Stimulated activated naive CD4-positive, alpha-beta T cell treated with Interleukin-2 at 50 U/mL for 16 hours (primary cell): Measurements from ENCODE around the gene UPF3B.
"Not testable (repeated sequence)": the region's sequence is repeated elsewhere in the genome, so short reads cannot be mapped to it uniquely, and the experiment has no call there.

Experiments
- DNase-seq: peaks from one replicate; lab custom pipeline; 2025; lab: John Stamatoyannopoulos, UW

The UPF3B gene

DNA sequence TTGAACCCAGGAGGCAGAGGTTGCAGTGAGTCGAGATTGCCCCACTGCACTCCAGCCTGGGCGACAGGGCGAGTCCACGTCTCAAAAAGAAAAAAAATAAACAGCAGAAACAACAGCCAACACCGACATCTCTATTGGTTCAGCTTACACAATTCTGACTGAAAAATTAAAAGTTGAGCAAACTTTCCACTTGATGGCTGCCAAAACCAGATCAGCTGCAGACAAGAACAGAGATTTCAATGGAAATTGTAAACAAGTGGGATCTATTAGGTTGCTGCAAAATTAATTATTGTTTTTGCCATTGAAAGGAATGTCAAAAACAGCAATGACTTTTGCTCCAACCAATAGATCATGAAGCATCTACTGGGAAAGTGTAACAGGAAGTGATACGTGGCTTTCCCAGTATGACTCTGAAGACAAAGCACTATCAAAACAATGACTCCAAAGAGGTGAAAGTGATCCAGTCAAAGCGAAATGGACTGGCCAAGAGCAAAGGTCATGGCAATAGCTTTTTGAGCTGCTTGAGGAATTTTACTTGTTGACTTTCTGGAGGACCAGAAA lies 26.3 kb downstream of the UPF3B start:
- DNase-seq, result no peak

DNA sequence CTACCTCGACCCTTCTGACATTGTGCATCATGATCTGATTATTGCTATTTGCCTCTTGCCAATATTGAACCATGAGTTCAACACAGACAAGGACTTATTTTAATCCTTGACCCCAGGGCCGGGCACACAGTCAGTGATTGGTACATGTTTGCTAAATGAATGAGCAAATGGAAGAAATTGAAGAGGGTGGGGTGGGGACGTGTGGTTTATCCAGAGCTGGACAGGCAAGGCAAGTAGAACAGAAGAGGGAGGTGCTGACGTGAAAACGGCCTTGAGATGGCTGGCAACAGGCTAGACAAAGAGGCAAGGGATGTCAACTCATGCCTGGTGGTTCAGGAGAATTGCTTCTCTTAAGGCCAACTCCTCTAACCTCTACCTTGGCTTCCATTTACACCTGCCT lies 28.5 kb downstream of the UPF3B start:
- not testable (repeated sequence) for DNase-seq

GRCh38 chrX:119821703-119822102 lies 31.1 kb downstream of the UPF3B start:
- not testable (repeated sequence) for DNase-seq

DNA sequence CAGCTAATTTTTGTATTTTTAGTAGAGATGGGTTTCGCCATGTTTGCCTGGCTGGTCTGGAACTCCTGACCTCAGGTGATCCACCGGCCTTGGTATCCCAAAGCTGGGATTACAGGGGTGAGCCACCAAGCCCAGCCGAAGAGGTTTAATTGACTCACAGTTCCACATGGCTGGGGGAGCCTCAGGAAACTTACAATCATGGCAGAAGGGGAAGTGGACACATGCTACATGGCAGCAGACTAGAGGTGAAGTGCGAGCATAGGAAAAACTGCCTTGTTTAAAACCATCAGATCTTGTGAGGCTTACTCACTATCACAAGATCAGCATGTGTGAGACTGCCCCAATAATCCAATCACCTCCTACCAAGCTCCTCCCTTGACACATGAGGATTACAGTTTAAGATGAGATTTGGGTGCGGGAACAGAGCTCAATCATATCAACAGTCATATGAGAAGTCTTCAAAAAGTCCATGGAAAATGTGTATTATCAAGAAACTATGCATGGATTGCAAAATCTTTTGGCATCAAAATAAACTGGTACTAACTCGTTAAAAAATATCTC lies 35.6 kb downstream of the UPF3B start:
- DNase-seq, result no peak

DNA sequence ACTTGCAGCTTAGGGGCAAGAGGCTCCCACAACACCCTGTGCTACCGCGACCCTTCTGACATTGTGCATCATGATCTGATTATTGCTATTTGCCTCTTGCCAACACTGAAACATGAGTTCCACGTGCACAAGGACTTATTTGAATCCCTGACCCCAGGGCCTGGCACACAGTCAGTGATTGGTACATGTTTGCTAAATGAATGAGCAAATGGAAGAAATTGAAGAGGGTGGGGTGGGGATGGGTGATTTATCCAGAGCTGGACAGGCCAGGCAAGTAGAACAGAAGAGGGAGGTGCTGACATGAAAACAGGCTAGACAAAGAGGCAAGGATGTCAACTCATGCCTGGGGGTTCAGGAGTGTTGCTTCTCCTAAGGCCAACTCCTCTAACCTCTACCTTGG lies 36.5 kb downstream of the UPF3B start:
- no peak for DNase-seq

- DNase-seq, result no peak
Measured at GRCh38 chrX:119809185-119809666, 43.5 kb downstream of the UPF3B start.

- not testable (repeated sequence) for DNase-seq
Measured at GRCh38 chrX:119808461-119808860, 44.3 kb downstream of the UPF3B start.

GRCh38 chrX:119802546-119802945 lies 50.2 kb downstream of the UPF3B start:
- DNase-seq, result no peak

DNA sequence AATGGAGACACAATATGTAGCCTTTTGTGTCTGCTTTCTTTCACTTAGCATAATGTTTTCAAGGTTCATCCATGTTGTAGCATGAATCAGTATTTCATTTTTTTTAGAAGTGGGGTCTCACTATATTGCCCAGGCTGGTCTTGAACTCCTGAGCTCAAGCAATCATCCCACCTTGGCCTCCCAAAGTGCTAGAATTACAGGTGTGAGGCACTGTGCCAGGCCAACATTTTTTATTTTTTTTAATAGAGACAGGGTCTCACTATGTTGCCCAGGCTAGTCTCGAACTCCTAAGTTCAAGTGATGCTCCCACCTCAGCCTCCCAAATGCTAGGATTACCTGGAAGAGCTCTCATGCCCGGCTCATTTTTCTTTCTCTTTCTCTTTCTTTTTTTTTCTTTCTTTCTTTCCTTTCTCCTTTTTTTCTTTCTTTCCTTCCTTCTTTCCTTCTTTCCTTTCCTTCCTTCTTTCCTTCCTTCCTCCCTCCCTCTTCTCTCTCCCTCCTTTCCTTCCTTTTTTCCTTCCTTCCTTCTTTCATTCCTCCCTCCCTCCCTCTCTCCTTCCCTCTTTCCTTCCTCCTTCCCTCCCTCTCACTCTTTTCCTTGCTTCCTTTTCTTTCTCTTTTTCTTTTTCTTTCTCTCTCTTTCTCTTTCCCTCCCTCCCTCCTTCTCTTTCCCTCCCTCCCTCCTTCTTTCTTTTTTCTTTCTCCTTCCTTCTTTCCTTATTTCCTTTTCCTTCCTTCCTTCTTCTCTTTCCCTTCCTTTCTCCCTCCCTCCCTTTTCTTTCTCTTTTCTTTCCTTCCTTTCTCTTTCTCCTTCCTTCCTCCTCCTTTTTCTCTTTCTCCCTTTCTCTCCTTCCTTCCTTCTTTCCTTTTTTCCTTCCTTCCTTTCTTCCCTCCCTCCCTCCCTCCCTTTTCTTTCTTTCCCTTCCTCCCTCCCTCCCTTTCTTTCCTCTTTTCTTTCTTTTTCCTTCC lies 51.2 kb downstream of the UPF3B start:
- no peak for DNase-seq

DNA sequence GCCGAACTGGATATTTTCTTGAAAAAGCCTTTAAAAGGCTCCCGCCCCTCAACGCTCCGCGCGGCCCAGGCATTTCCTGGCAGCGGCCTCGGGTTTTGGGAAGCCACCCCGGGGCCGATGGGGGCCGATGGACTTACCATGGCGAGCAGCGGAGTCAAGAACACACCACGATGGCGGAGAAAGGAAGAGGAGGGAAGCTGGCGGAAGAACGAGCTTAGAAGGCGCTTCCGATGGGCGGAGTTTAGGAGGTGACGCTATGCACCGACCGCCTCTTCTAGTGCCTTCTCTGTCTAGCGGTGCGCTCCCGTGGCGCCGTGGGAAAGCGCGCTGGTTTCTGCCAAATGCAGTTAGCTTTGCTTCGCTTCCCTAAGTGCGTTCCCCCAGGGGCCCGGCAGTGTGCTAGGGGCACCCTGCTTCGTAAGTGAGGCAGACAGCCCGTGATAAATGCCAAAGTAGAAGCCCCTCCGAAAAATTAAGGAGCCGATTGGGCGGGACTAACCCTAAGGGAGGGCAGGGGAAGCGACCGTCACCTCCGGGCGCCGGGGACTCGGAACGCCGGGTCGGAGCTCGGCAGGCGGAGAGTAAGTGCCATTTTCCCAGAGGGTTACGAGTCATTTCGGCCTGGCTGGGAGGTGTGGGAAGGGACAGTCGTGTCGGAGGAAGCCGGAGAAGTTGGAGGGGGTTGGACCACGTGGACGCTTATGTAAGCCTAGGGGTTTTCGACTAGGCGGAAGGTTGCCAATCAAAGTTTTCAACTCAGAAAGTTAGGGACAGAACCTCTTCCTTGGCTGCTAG lies 61.1 kb downstream of the UPF3B start, which contains the start of gene RPL39:
TSS of gene RPL39 (minus strand) at position 194 of the 795 bp plus-strand sequence. CDS start at position 140, 54 bp downstream.
- DNase-seq, result peak; percentile 80

DNA sequence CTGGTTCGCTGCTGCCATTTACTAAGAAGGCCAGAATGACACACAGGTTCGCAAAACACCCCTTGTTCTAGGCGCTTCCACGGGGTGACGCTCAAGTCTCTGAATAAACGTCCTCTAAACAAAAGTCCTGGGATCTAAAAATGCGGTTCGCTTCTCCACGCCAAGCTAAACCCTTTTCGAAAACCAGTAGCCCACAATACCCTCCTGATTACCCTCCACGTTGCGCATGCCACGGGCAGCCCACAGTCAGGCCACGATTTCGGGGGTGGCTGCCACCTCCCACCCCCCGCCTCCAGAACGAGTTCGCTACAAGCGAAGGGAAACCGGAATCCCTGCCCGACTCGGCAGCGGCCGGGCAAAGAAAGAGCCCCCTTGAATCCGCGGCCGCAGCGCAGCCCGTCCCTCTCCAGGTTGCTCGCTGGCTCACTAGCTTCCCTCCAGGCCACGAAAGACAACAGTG lies 61.8 kb downstream of the UPF3B start:
- DNase-seq, result peak; percentile 43

- peak; percentile 29 for DNase-seq
Measured at GRCh38 chrX:119784747-119785446, 67.9 kb downstream of the UPF3B start.
